PC-3 (cell line): Measurements from ENCODE around the gene SLC38A8.

Experiments
- CTCF ChIP-seq: fragments of 300-600 bp; sonication (generic); conservative IDR thresholded peaks from 2 replicates; pipeline ENCODE4 v1.5.1; 2017; ENCODE audit warnings: antibody characterized with exemption, low read depth, mild to moderate bottlenecking, low read length
- EZH2 ChIP-seq: fragments of 300-600 bp; sonication (generic); IDR thresholded peaks from one replicate; pipeline ENCODE4 v1.6.1; 2017; ENCODE audit warnings: antibody characterized with exemption, mild to moderate bottlenecking, low read length; ENCODE audit not compliant: unreplicated experiment
- EZH2phosphoT487 ChIP-seq: fragments of 300-600 bp; sonication (generic); IDR thresholded peaks from 2 replicates; pipeline ENCODE4 v1.6.1; 2018; ENCODE audit warnings: mild to moderate bottlenecking, antibody characterized with exemption, low read length, borderline replicate concordance

- TF ChIP-seq CTCF (no peak), EZH2 (no peak), EZH2phosphoT487 (no peak)
Measured at GRCh38 chr16:84080378-84080777, 37.8 kb upstream of the SLC38A8 start.
